K562 (cell line): Measurements from ENCODE around the gene LBHD1. TPM values are rescaled to one million over a fixed set of nuclear protein-coding genes. Genes with fewer than 3 reads are reported as not detected.

Source experiments
- BMI1 ChIP-seq: fragments of 150-350 bp; IDR thresholded peaks from 2 replicates; pipeline ENCODE4 v1.6.1; 2014; ENCODE audit warnings: low read length
- BRF2 ChIP-seq: IDR thresholded peaks from 3 replicates; pipeline ENCODE4 v1.6.1; 2011; ENCODE audit warnings: borderline replicate concordance, mild to moderate bottlenecking; ENCODE audit not compliant: insufficient read length, insufficient read depth
- CBFB ChIP-seq: sonication (generic); formaldehyde crosslinking; IDR thresholded peaks from 2 replicates; pipeline ENCODE4 v1.4.0; 2020; ENCODE audit warnings: mild to moderate bottlenecking, missing genetic modification reagents
- FOXK1 ChIP-seq: sonication (generic); formaldehyde crosslinking; IDR thresholded peaks from 2 replicates; pipeline ENCODE4 v1.8.0; 2022; ENCODE audit warnings: missing genetic modification reagents, mild to moderate bottlenecking, borderline replicate concordance
- FOXP4 ChIP-seq: sonication (generic); formaldehyde crosslinking; IDR thresholded peaks from 2 replicates; pipeline ENCODE4 v1.8.0; 2022; ENCODE audit warnings: mild to moderate bottlenecking, missing genetic modification reagents, borderline replicate concordance
- GTF2E2 ChIP-seq: fragments of 200-800 bp; sonication (Bioruptor generic); IDR thresholded peaks from 2 replicates; pipeline ENCODE4 v1.6.1; 2016; ENCODE audit warnings: missing genetic modification characterization, missing compliant biosample characterization
- HNRNPK ChIP-seq: fragments of 200-400 bp; formaldehyde crosslinking; IDR thresholded peaks from one replicate; pipeline ENCODE4 v1.6.1; 2018; ENCODE audit warnings: mild to moderate bottlenecking, low read depth, low read length; ENCODE audit not compliant: poor library complexity, severe bottlenecking
- HSF4 ChIP-seq: fragments of 250-450 bp; sonication (Bioruptor Pico); IDR thresholded peaks from 2 replicates; pipeline ENCODE4 v2.1.2; 2022; ENCODE audit warnings: mild to moderate bottlenecking, moderate library complexity, borderline replicate concordance
- NONO ChIP-seq, 2 experiments: fragments of 200-400 bp in 1 of 2; fragments of 450-650 bp in 1 of 2; formaldehyde crosslinking in 1 of 2; IDR thresholded peaks; 2 replicates each; pipeline ENCODE4 v1.6.1; 2017; ENCODE audit warnings: low read depth in 2 of 2, mild to moderate bottlenecking in 2 of 2, moderate library complexity in 2 of 2, low read length in 1 of 2
- NR4A1 ChIP-seq, 2 experiments: fragments of 250-450 bp in 1 of 2; fragments of 450-650 bp in 1 of 2; sonication (Bioruptor Pico) in 1 of 2; IDR thresholded peaks; 2 replicates each; pipeline versions ENCODE4 v1.4.0 to v1.6.1; 2016 to 2020; ENCODE audit warnings: mild to moderate bottlenecking in 2 of 2, missing compliant biosample characterization in 1 of 2, missing genetic modification characterization in 1 of 2, moderate library complexity in 1 of 2
- RBFOX2 ChIP-seq: fragments of 200-400 bp; formaldehyde crosslinking; IDR thresholded peaks from 2 replicates; pipeline ENCODE4 v1.6.1; 2017; ENCODE audit warnings: low read depth, mild to moderate bottlenecking, low read length, moderate library complexity
- RHOXF2B ChIP-seq: fragments of 250-450 bp; sonication (Bioruptor Pico); conservative IDR thresholded peaks from 2 replicates; pipeline ENCODE4 v1.5.1; 2021
- SIX5 ChIP-seq, 2 experiments: IDR thresholded peaks; 2 replicates each; pipeline ENCODE4 v1.6.1; 2011; ENCODE audit warnings: low read length in 2 of 2, borderline replicate concordance in 1 of 2, low read depth in 1 of 2, mild to moderate bottlenecking in 1 of 2, moderate library complexity in 1 of 2; ENCODE audit not compliant: insufficient read depth in 1 of 2
- SREBF2 ChIP-seq: sonication (generic); formaldehyde crosslinking; IDR thresholded peaks from 2 replicates; pipeline ENCODE4 v1.4.0; 2020; ENCODE audit warnings: mild to moderate bottlenecking, missing genetic modification reagents
- SRF ChIP-seq, 2 experiments: fragments of 250-450, 450-650 bp in 1 of 2; sonication (Bioruptor Pico) in 1 of 2; sonication (generic) in 1 of 2; formaldehyde crosslinking; IDR thresholded peaks; 2 replicates each; pipeline versions ENCODE4 v1.5.0 to v1.5.1; 2020 to 2022; ENCODE audit warnings: mild to moderate bottlenecking in 1 of 2, missing genetic modification reagents in 1 of 2
- ZNF121 ChIP-seq: sonication (generic); formaldehyde crosslinking; conservative IDR thresholded peaks from 2 replicates; pipeline ENCODE4 v1.8.0; 2022; ENCODE audit warnings: missing genetic modification reagents
- ZNF232 ChIP-seq: sonication (generic); formaldehyde crosslinking; IDR thresholded peaks from 2 replicates; pipeline ENCODE4 v1.8.0; 2022; ENCODE audit warnings: mild to moderate bottlenecking, missing genetic modification reagents
- ZNF3 ChIP-seq: fragments of 250-450 bp; sonication (Bioruptor Pico); IDR thresholded peaks from 2 replicates; pipeline ENCODE4 v1.5.0; 2021; ENCODE audit warnings: mild to moderate bottlenecking, moderate library complexity
- ZNF408 ChIP-seq: fragments of 250-450 bp; sonication (Bioruptor Pico); IDR thresholded peaks from 2 replicates; pipeline ENCODE4 v1.4.0; 2020; ENCODE audit warnings: low read depth, mild to moderate bottlenecking, moderate library complexity
- ZNF586 ChIP-seq: fragments of 450-650 bp; formaldehyde crosslinking; conservative IDR thresholded peaks from 2 replicates; pipeline ENCODE4 v1.4.0; 2020; ENCODE audit warnings: mild to moderate bottlenecking, moderate library complexity
- ZNF644 ChIP-seq: fragments of 200-800 bp; sonication (Bioruptor generic); IDR thresholded peaks from 2 replicates; pipeline ENCODE4 v1.6.1; 2016; ENCODE audit warnings: low read depth, missing genetic modification characterization, missing compliant biosample characterization
- ZNF79 ChIP-seq: fragments of 250-450 bp; sonication (Bioruptor Pico); IDR thresholded peaks from 2 replicates; pipeline ENCODE4 v1.4.0; 2020; ENCODE audit warnings: low read depth, mild to moderate bottlenecking, moderate library complexity
- polyA plus RNA-seq, 8 experiments: library from polyadenylated mRNA; depleted of rRNA in 4 of 8; stranded (reverse) in 5 of 8; unstranded in 3 of 8; fragments of >200 nt; fragmentation: Nextera tagmentation in 2 of 8; fragmentation: Illumina TruSeq in 1 of 8; extraction: Ambion mirVana in 2 of 8; extraction: Trizol in 1 of 8; gene quantifications; 2 replicates each; pipeline versions ENCODE4 v1.2.1 to v1.2.3, GENCODE V29; 2011 to 2014; ENCODE audit warnings: inconsistent platforms in 1 of 8, missing spikeins in 1 of 8
- total RNA-seq, 7 experiments: library from RNA; depleted of rRNA in 6 of 7; stranded (reverse); fragments of >200 nt in 6 of 7; fragmentation: Illumina TruSeq in 2 of 7; extraction: Trizol in 2 of 7; gene quantifications; 2 replicates each; pipeline versions ENCODE4 v1.2.1 to v1.2.3, GENCODE V29; 2011 to 2021; ENCODE audit warnings: low replicate concordance in 1 of 7
- TF ChIP-seq, protein P1 (sequence below): fragments of 450-650 bp; IDR thresholded peaks from 2 replicates; pipeline ENCODE4 v1.6.1; 2017; ENCODE audit warnings: antibody characterized with exemption

The LBHD1 gene
- total and polyA plus RNA-seq, 9 of the 15 experiments (the other 6 are each of a cell fraction or from before 2014, with no cell fraction given), result 2.6 to 28.0 (median 12.5) TPM

DNA sequence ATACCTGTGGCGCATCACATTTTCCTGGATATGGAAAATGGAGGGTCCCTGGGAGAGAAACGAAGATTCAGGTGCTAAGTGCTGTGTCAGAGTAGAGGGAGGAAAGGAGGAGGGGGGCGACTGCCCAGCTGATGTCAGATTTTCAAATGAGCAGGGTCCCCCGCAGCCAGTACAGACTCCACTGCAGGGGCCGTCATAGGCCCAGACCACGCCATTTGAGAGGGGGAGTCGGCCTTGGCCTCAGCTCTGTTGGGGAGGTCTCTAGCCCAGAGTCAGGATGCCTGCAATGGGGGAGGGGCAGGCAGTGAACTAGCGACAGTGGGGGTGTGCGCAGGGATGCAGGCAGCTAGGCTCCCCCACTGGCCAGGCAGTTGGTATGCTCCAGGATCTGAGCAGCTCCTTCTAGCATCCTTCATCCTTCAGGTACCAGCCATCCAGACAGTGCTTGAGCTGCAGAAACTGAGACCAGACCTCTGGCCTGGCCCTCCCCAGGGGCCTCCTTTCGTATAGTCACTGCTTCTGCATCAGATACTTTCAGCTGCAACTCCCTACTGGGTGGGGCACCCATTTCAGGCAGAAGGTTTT is 35.3 kb upstream of the LBHD1 start, which contains the start of the genes BSCL2 and GNG3 (continued):
- TF ChIP-seq BRF2 (no peak), RHOXF2B (CRISPR knock-in tag) (no peak), ZNF79 (CRISPR knock-in tag) (no peak), SIX5 (IDR thresholded peaks at IDR 0.05; ENCODE audit: borderline replicate concordance in 1 of 2, insufficient read depth in 1 of 2, low read depth in 1 of 2, low read length in 2 of 2) (peak in 1 of 2 experiments; percentile 27; a peak in 1 of 4 replicates), NONO (IDR thresholded peaks at IDR 0.05; ENCODE audit: low read depth in 2 of 2, low read length in 1 of 2) (peak in 1 of 2 experiments; percentile 97; a peak in 2 of 4 replicates), SREBF2 (CRISPR knock-in tag) (no peak), HSF4 (CRISPR knock-in tag) (no peak), NR4A1 (CRISPR knock-in tag; IDR thresholded peaks at IDR 0.05) (no peak), NR4A1 (tag; IDR thresholded peaks at IDR 0.05) (no peak), ZNF586 (CRISPR knock-in tag) (no peak), SRF (CRISPR knock-in tag; IDR thresholded peaks at IDR 0.05) (no peak), BMI1 (no peak), ZNF232 (CRISPR knock-in tag) (no peak), ZNF408 (CRISPR knock-in tag) (no peak), ZNF121 (CRISPR knock-in tag) (no peak), GTF2E2 (tag) (no peak), FOXK1 (CRISPR knock-in tag) (no peak), ZNF644 (tag) (no peak), CBFB (CRISPR knock-in tag) (0 out of 2 replicates have a peak, but pooled peaks have one; percentile 38), ZNF3 (no peak), HNRNPK (no peak), RBFOX2 (no peak), FOXP4 (CRISPR knock-in tag) (no peak)
- TF ChIP-seq, protein P1, sequence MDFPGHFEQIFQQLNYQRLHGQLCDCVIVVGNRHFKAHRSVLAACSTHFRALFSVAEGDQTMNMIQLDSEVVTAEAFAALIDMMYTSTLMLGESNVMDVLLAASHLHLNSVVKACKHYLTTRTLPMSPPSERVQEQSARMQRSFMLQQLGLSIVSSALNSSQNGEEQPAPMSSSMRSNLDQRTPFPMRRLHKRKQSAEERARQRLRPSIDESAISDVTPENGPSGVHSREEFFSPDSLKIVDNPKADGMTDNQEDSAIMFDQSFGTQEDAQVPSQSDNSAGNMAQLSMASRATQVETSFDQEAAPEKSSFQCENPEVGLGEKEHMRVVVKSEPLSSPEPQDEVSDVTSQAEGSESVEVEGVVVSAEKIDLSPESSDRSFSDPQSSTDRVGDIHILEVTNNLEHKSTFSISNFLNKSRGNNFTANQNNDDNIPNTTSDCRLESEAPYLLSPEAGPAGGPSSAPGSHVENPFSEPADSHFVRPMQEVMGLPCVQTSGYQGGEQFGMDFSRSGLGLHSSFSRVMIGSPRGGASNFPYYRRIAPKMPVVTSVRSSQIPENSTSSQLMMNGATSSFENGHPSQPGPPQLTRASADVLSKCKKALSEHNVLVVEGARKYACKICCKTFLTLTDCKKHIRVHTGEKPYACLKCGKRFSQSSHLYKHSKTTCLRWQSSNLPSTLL, result no peak
